C4-2B (cell line): ENCODE measurements around the gene FREM1.

Experiments
- H3K27ac ChIP-seq: fragments of 450-650 bp; 2 replicates; pipeline ENCODE4 v1.5.1; 2017
- CTCF ChIP-seq: fragments of 450-650 bp; conservative IDR thresholded peaks from 2 replicates; pipeline ENCODE4 v1.5.1; 2017; ENCODE audit warnings: mild to moderate bottlenecking
- ZFX ChIP-seq: fragments of 450-650 bp; IDR thresholded peaks from 2 replicates; pipeline ENCODE4 v1.6.1; 2017

FREM1 gene

DNA sequence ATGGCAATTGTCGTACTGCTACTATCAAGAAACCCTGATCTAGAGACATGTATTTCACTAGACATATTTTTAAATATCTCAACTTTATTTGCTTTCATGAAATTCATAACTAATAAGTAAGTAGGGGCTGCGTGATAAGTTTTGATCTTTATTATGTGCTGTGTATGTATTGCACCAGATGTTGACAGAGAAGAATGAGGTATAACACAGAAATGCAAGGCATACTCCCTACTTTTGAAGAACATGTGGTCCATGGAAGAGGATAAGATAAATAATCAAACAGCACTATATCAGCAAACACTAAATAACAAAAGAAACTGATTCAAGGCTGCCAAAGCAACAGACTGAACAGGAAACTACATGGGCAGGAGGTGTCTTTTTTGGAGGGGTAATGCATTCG, 60.9 kb downstream of the FREM1 start:
- TF ChIP-seq ZFX (no peak), CTCF (no peak)
- no peak overlapping the region for H3K27ac ChIP-seq

- H3K27ac ChIP-seq: no peak overlapping the region
- TF ChIP-seq ZFX: no peak
- TF ChIP-seq CTCF: peak; percentile 94
Observed at GRCh38 chr9:14846871-14847311, 63.3 kb downstream of the FREM1 start.

DNA sequence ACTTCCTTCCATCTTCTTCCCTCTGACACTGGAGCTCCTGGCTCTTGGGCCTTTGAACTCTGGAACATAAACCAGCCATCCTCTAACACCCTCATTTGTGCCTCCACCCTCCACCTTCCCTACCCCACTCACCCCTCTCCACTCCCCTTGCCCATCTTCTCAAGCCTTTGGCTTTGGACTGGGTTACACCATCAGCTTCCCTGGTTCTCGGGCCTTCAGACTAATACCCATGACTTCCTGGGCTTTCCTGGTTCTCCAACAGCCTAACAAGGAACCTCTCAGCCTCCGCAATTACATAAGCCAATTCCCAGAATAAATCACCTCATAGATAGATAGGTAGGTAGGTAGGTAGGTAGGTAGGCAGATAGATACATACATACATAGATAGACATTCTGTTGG, 67.1 kb downstream of the FREM1 start:
- TF ChIP-seq CTCF (no peak), ZFX (no peak)
- no peak overlapping the region for H3K27ac ChIP-seq

DNA sequence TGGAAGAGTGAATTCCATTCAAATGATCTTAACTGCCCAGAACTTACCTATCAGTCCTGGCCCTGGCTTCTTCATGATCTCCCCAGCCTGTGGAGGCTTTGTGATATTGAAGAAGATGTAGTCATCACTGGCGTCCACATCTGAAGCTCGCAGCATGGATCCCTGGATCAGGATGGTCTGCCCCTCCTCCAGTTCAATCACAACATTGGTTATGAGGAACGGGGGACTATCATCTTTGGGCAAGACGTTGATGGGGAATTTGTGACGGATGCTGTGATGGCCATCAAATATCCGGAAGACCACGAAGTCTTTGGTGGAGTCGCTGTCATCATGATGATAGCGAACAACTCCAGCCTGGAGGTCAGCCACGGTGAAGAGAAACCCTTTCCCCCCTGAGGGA, 68.0 kb downstream of the FREM1 start:
- no peak for TF ChIP-seq CTCF
- TF ChIP-seq ZFX: no peak
- no peak overlapping the region for H3K27ac ChIP-seq

GRCh38 chr9:14838701-14839100, 71.5 kb downstream of the FREM1 start:
- no peak overlapping the region for H3K27ac ChIP-seq
- no peak for TF ChIP-seq CTCF
- no peak for TF ChIP-seq ZFX

DNA sequence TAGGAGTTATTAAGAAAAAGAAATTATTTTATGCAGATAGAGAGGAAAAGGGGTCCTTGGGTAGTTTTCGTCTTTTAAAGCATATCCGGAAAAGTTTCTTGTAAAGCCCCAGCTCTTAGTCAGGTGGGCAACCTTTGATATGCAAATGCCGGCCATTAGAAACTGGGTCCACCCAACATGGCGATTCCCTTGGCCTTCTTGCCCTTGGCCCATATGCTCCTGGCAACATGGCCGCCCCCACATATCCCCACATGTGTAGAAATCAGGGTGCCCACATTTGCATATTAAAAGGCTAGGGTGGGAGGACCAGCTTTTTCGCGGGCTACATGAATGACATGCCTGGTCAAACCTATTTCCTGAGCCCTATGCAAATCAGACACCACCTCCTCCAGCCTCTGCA, 73.3 kb downstream of the FREM1 start:
- H3K27ac ChIP-seq: no peak overlapping the region
- no peak for TF ChIP-seq ZFX
- no peak for TF ChIP-seq CTCF

GRCh38 chr9:14831661-14832060, 78.6 kb downstream of the FREM1 start:
- H3K27ac ChIP-seq: no peak overlapping the region
- TF ChIP-seq CTCF (no peak), ZFX (no peak)
